Endodermal cell (in vitro differentiated cells): ENCODE results near the gene SYT17. TPM values are rescaled to one million over a fixed set of nuclear protein-coding genes. Genes with fewer than 3 reads are reported as not detected.

Experiments
- DNase-seq: peaks from one replicate; pipeline ENCODE4 v3.0.0-alpha.2; 2017
- H3K27ac ChIP-seq: 2 replicates; pipeline ENCODE4 v1.5.1; 2013; ENCODE audit warnings: mild to moderate bottlenecking, low read depth, low read length, moderate library complexity
- H3K27me3 ChIP-seq: 2 replicates; pipeline ENCODE4 v1.6.1; 2013; ENCODE audit warnings: mild to moderate bottlenecking, low read length, moderate library complexity; ENCODE audit not compliant: insufficient read depth, control insufficient read depth, poor library complexity, severe bottlenecking
- H3K36me3 ChIP-seq: 2 replicates; pipeline ENCODE4 v1.7.0; 2013; ENCODE audit warnings: mild to moderate bottlenecking, low read length, moderate library complexity; ENCODE audit not compliant: control insufficient read depth, insufficient read depth
- H3K4me1 ChIP-seq: one replicate; pipeline ENCODE4 v1.7.0; 2013; ENCODE audit warnings: low read length; ENCODE audit not compliant: control insufficient read depth, insufficient read depth
- H3K4me3 ChIP-seq: 2 replicates; pipeline ENCODE4 v1.5.1; 2013; ENCODE audit warnings: mild to moderate bottlenecking, low read length, moderate library complexity
- H3K9ac ChIP-seq: 2 replicates; pipeline ENCODE4 v1.6.1; 2013; ENCODE audit warnings: mild to moderate bottlenecking, low read length, moderate library complexity; ENCODE audit not compliant: poor library complexity, severe bottlenecking; ENCODE audit errors: extremely low read depth
- H3K9me3 ChIP-seq: 2 replicates; pipeline ENCODE4 v1.6.1; 2013; ENCODE audit warnings: mild to moderate bottlenecking, low read length, moderate library complexity; ENCODE audit not compliant: control insufficient read depth
- H3K27ac Mint-ChIP-seq: 2 replicates; pipeline ENCODE4 v1.8.0; 2020; ENCODE audit warnings: mixed read lengths
- H3K27me3 Mint-ChIP-seq: 2 replicates; pipeline ENCODE4 v1.8.0; 2021; ENCODE audit warnings: mild to moderate bottlenecking, mixed read lengths; ENCODE audit not compliant: insufficient read depth
- H3K36me3 Mint-ChIP-seq: 2 replicates; pipeline ENCODE4 v1.8.0; 2020; ENCODE audit warnings: low read depth, mixed read lengths
- H3K4me1 Mint-ChIP-seq: 2 replicates; pipeline ENCODE4 v1.8.0; 2020; ENCODE audit warnings: mixed read lengths
- H3K4me3 Mint-ChIP-seq: 2 replicates; pipeline ENCODE4 v1.8.0; 2020; ENCODE audit warnings: mild to moderate bottlenecking, moderate library complexity, mixed read lengths
- H3K9me3 Mint-ChIP-seq: 2 replicates; pipeline ENCODE4 v1.8.0; 2020; ENCODE audit warnings: mild to moderate bottlenecking, mixed read lengths
- CTCF ChIP-seq: fragments of 200-600 bp; sonication (generic); conservative IDR thresholded peaks from 2 replicates; pipeline ENCODE4 v1.5.0; 2021; ENCODE audit warnings: antibody characterized with exemption, mild to moderate bottlenecking
- WGBS, 2 experiments: methylation state at CpG; one replicate each; pipeline versions ENCODE4 v1.1.5 to v1.1.7; 2013; ENCODE audit warnings: missing lambda C conversion rate in 2 of 2, mixed read lengths in 1 of 2; ENCODE audit not compliant: insufficient coverage in 1 of 2, insufficient read length in 1 of 2; 5-methylcytosine and 5-hydroxymethylcytosine counted together
- total RNA-seq, 2 donors: library from RNA; stranded (reverse); fragmentation: NEBNext Ultra II Directional in 1 of 2; extraction: Animal tissue kit (Norgen Biotek cat#: 25700) in 1 of 2; gene quantifications; 2 replicates in 1 of 2; 3 replicates in 1 of 2; pipeline ENCODE4 v1.2.1, GENCODE V29; 2021

SYT17 gene
- total RNA-seq, 2 donors from 2014 or later = 11.2 to 11.5 TPM

GRCh38 chr16:19169082-19169639 lies 1.1 kb downstream of the SYT17 start:
- WGBS, 2 experiments = 34 to 71% methylated on average over 4 to 19 of the region's 19 CpGs
- peak overlapping the region; percentile 59 for H3K9ac ChIP-seq
- Mint-ChIP-seq H3K36me3 (peaks cover 1% of the 10 kb centered on the region), H3K4me1 (peaks cover 14% of the 10 kb centered on the region), H3K4me3 (peak overlapping the region; percentile 65), H3K9me3 (no peaks in the 10 kb centered on the region), H3K27me3 (peaks cover 21% of the 10 kb centered on the region), H3K27ac (no peak overlapping the region)
- peaks cover 7% of the 10 kb centered on the region for H3K36me3 ChIP-seq
- DNase-seq = peak; percentile 62
- H3K4me1 ChIP-seq = peaks cover 3% of the 10 kb centered on the region
- no peaks in the 10 kb centered on the region for H3K9me3 ChIP-seq
- no peak for TF ChIP-seq CTCF
- no peak overlapping the region for H3K27ac ChIP-seq
- peak overlapping the region; percentile 80 for H3K4me3 ChIP-seq
- peaks cover 9% of the 10 kb centered on the region for H3K27me3 ChIP-seq

DNA sequence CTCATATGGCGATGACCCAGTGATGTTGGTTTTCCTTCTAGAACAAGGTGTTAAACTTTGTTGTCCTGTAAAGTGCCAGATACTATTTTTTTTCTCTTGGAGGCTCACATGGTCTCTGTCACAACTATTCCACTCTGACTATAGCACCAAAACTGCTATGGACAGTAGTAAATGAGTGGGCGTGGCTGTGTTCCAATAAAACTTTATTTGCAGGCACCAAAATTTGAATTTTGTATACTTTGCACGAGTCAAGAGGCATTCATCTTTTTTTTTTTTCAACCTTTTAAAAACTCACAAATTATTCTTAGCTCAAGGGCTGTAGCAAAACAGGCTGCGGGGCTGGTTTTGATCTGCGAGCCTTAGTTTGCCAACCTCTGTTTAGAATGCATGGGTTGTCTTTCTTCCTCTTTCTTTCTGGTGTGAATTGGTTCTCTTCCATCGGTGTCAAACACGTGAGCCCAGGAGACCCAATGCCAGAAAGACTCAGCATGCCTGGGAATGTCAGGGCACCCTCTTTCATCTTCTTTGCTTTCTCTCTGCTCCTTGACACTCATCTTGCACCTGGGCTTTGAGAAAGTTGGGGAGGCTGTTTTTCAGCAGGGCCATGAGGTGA lies 2.1 kb downstream of the SYT17 start:
- whole genome bisulfite sequencing, 2 experiments = 69 to 90% methylated on average over 2 to 7 of the region's 7 CpGs
- Histone ChIP-seq H3K27ac (no peak overlapping the region), H3K4me3 (peak overlapping the region; percentile 80), H3K9ac (no peak overlapping the region), H3K27me3 (peaks cover 9% of the 10 kb centered on the region), H3K36me3 (peaks cover 13% of the 10 kb centered on the region), H3K4me1 (peaks cover 3% of the 10 kb centered on the region), H3K9me3 (no peaks in the 10 kb centered on the region)
- Mint-ChIP-seq H3K4me1 (peaks cover 9% of the 10 kb centered on the region), H3K27ac (no peak overlapping the region), H3K4me3 (no peak overlapping the region), H3K9me3 (no peaks in the 10 kb centered on the region), H3K36me3 (peaks cover 6% of the 10 kb centered on the region), H3K27me3 (peaks cover 21% of the 10 kb centered on the region)
- no peak for TF ChIP-seq CTCF
- no peak for DNase-seq

GRCh38 chr16:19172098-19172780 lies 4.2 kb downstream of the SYT17 start:
- H3K27ac ChIP-seq = no peak overlapping the region
- peaks cover 9% of the 10 kb centered on the region for H3K27me3 ChIP-seq
- Mint-ChIP-seq H3K4me1 (peaks cover 3% of the 10 kb centered on the region), H3K9me3 (no peaks in the 10 kb centered on the region), H3K36me3 (peaks cover 6% of the 10 kb centered on the region), H3K27ac (no peak overlapping the region), H3K27me3 (peaks cover 21% of the 10 kb centered on the region), H3K4me3 (no peak overlapping the region)
- no peak for DNase-seq
- 89 to 94% methylated on average over 6 to 12 of the region's 12 CpGs for WGBS, 2 experiments
- TF ChIP-seq CTCF = no peak
- H3K4me3 ChIP-seq = no peak overlapping the region
- no peaks in the 10 kb centered on the region for H3K9me3 ChIP-seq
- H3K4me1 ChIP-seq = no peaks in the 10 kb centered on the region
- H3K9ac ChIP-seq = no peak overlapping the region
- peaks cover 18% of the 10 kb centered on the region for H3K36me3 ChIP-seq
